Measurements from ENCODE around the gene DCUN1D1. TPM values are rescaled to one million over a fixed set of nuclear protein-coding genes. Genes with fewer than 3 reads are reported as not detected.

DCUN1D1 gene
- total RNA-seq, 1 donor from 2014 or later = 53.5 TPM

- DNase-seq (ENCODE audit: low spot score) = no peak
Observed at GRCh38 chr3:182908471-182908870, 71.9 kb downstream of the DCUN1D1 start.

GRCh38 chr3:182906036-182906435 lies 74.3 kb downstream of the DCUN1D1 start:
- Mint-ChIP-seq H3K27me3 (ENCODE audit: low read depth) (no peaks in the 10 kb centered on the region), H3K4me3 (ENCODE audit: unreplicated experiment) (no peak overlapping the region), H3K36me3 (ENCODE audit: low read depth) (peaks cover 14% of the 10 kb centered on the region), H3K27ac (ENCODE audit: unreplicated experiment) (no peak overlapping the region), H3K9me3 (ENCODE audit: low read depth) (no peaks in the 10 kb centered on the region), H3K4me1 (ENCODE audit: low read depth) (no peaks in the 10 kb centered on the region)
- DNase-seq (ENCODE audit: low spot score) = no peak
- TF ChIP-seq CTCF (IDR thresholded peaks at IDR 0.05) = no peak

More at GRCh38 chr3:182908471-182908870, 71.9 kb downstream of the DCUN1D1 start:
- H3K36me3 Mint-ChIP-seq (ENCODE audit: low read depth) = peaks cover 8% of the 10 kb centered on the region
- no peaks in the 10 kb centered on the region for H3K9me3 Mint-ChIP-seq (ENCODE audit: low read depth)
- H3K27me3 Mint-ChIP-seq (ENCODE audit: low read depth) = no peaks in the 10 kb centered on the region
- no peak overlapping the region for H3K4me3 Mint-ChIP-seq (ENCODE audit: unreplicated experiment)
- no peak for TF ChIP-seq CTCF (IDR thresholded peaks at IDR 0.05)
- no peaks in the 10 kb centered on the region for H3K4me1 Mint-ChIP-seq (ENCODE audit: low read depth)
- H3K27ac Mint-ChIP-seq (ENCODE audit: unreplicated experiment) = no peak overlapping the region

GRCh38 chr3:182905623-182906022 lies 74.7 kb downstream of the DCUN1D1 start:
- H3K27me3 Mint-ChIP-seq (ENCODE audit: low read depth) = no peaks in the 10 kb centered on the region
- H3K4me1 Mint-ChIP-seq (ENCODE audit: low read depth) = no peaks in the 10 kb centered on the region
- H3K36me3 Mint-ChIP-seq (ENCODE audit: low read depth) = peaks cover 14% of the 10 kb centered on the region
- no peak for TF ChIP-seq CTCF (IDR thresholded peaks at IDR 0.05)
- H3K9me3 Mint-ChIP-seq (ENCODE audit: low read depth) = no peaks in the 10 kb centered on the region
- no peak overlapping the region for H3K27ac Mint-ChIP-seq (ENCODE audit: unreplicated experiment)
- DNase-seq (ENCODE audit: low spot score) = no peak
- no peak overlapping the region for H3K4me3 Mint-ChIP-seq (ENCODE audit: unreplicated experiment)

- no peaks in the 10 kb centered on the region for H3K27me3 Mint-ChIP-seq (ENCODE audit: low read depth)
- H3K36me3 Mint-ChIP-seq (ENCODE audit: low read depth) = peaks cover 17% of the 10 kb centered on the region
- H3K4me3 Mint-ChIP-seq (ENCODE audit: unreplicated experiment) = no peak overlapping the region
- no peaks in the 10 kb centered on the region for H3K9me3 Mint-ChIP-seq (ENCODE audit: low read depth)
- no peak for DNase-seq (ENCODE audit: low spot score)
- peak; percentile 48 for TF ChIP-seq CTCF (IDR thresholded peaks at IDR 0.05)
- no peaks in the 10 kb centered on the region for H3K4me1 Mint-ChIP-seq (ENCODE audit: low read depth)
- H3K27ac Mint-ChIP-seq (ENCODE audit: unreplicated experiment) = no peak overlapping the region
Observed at GRCh38 chr3:182904164-182904563, 76.2 kb downstream of the DCUN1D1 start.

- Mint-ChIP-seq H3K27ac (ENCODE audit: unreplicated experiment) (no peak overlapping the region), H3K4me3 (ENCODE audit: unreplicated experiment) (no peak overlapping the region), H3K36me3 (ENCODE audit: low read depth) (peaks cover 19% of the 10 kb centered on the region), H3K27me3 (ENCODE audit: low read depth) (no peaks in the 10 kb centered on the region), H3K4me1 (ENCODE audit: low read depth) (no peaks in the 10 kb centered on the region), H3K9me3 (ENCODE audit: low read depth) (no peaks in the 10 kb centered on the region)
- no peak for TF ChIP-seq CTCF (IDR thresholded peaks at IDR 0.05)
- DNase-seq (ENCODE audit: low spot score) = no peak
Observed at GRCh38 chr3:182902236-182902635, 78.1 kb downstream of the DCUN1D1 start.
